ENCODE results near the gene RELN. TPM values are rescaled to one million over a fixed set of nuclear protein-coding genes. Genes with fewer than 3 reads are reported as not detected.

Gene RELN
- total and polyA plus RNA-seq, 12 donors, result 0.22 to 1.9 (median 0.93) TPM

GRCh38 chr7:103859709-103860108 is 129.7 kb downstream of the RELN start:
- no peaks in the 10 kb centered on the region for H3K4me1 ChIP-seq
- H3K36me3 ChIP-seq, result no peaks in the 10 kb centered on the region
- WGBS, 2 donors, result 67 to 94% methylated on average over 3 of the region's 3 CpGs
- H3K27me3 ChIP-seq, result no peaks in the 10 kb centered on the region
- intact Hi-C loops (cut with DNase I), result no loop called here
- ATAC-seq (no peak), DNase-seq (no peak)
- no peak overlapping the region for H3K27ac ChIP-seq
- H3K4me3 ChIP-seq, result no peak overlapping the region
- TF ChIP-seq, protein P1, sequence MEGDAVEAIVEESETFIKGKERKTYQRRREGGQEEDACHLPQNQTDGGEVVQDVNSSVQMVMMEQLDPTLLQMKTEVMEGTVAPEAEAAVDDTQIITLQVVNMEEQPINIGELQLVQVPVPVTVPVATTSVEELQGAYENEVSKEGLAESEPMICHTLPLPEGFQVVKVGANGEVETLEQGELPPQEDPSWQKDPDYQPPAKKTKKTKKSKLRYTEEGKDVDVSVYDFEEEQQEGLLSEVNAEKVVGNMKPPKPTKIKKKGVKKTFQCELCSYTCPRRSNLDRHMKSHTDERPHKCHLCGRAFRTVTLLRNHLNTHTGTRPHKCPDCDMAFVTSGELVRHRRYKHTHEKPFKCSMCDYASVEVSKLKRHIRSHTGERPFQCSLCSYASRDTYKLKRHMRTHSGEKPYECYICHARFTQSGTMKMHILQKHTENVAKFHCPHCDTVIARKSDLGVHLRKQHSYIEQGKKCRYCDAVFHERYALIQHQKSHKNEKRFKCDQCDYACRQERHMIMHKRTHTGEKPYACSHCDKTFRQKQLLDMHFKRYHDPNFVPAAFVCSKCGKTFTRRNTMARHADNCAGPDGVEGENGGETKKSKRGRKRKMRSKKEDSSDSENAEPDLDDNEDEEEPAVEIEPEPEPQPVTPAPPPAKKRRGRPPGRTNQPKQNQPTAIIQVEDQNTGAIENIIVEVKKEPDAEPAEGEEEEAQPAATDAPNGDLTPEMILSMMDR (IDR thresholded peaks at IDR 0.05), result no peak
- no peaks in the 10 kb centered on the region for H3K9me3 ChIP-seq

GRCh38 chr7:103857435-103857834 is 132.0 kb downstream of the RELN start:
- Histone ChIP-seq H3K36me3 (no peaks in the 10 kb centered on the region), H3K9me3 (no peaks in the 10 kb centered on the region), H3K4me3 (no peak overlapping the region), H3K27ac (no peak overlapping the region), H3K4me1 (no peaks in the 10 kb centered on the region), H3K27me3 (no peaks in the 10 kb centered on the region)
- intact Hi-C loops (cut with DNase I), result no loop called here
- no peak for DNase-seq
- TF ChIP-seq, protein P1 (IDR thresholded peaks at IDR 0.05), result no peak
- WGBS, 2 donors, result 31 to 55% methylated on average over 4 of the region's 4 CpGs
- no peak for ATAC-seq

DNA sequence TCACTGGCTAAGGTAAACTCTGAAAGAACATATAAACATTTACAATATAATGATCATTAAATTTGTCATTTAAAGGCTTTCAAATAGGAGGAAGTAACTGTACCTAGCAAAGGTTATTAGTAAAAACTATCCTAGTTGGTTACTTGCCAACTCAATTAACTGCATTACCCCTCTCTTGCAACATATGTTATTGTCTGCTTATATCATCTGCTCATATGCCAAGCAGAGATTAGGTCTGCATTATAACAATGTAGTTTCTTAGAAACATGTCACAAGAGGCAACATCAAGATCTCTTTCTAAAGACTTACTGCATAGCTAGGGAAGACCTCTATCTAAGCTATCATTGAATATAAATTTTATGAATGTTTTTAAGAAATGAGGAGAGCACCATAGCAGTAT is 132.5 kb downstream of the RELN start:
- TF ChIP-seq, protein P1 (IDR thresholded peaks at IDR 0.05), result no peak
- ATAC-seq (no peak), DNase-seq (no peak)
- no peaks in the 10 kb centered on the region for H3K4me1 ChIP-seq
- no peaks in the 10 kb centered on the region for H3K9me3 ChIP-seq
- no peak overlapping the region for H3K27ac ChIP-seq
- H3K4me3 ChIP-seq, result no peak overlapping the region
- no peaks in the 10 kb centered on the region for H3K36me3 ChIP-seq
- no peaks in the 10 kb centered on the region for H3K27me3 ChIP-seq
- intact Hi-C loops (cut with DNase I), result no loop called here

- peaks cover 0 to 2% (median 0%) of the 10 kb centered on the region in 11 donors for H3K9me3 ChIP-seq
- no peaks in the 10 kb centered on the region for H3K27me3 ChIP-seq
- no peaks in the 10 kb centered on the region for H3K36me3 ChIP-seq
- no peak overlapping the region for H3K27ac ChIP-seq
- DNase-seq, result no peak
- intact Hi-C loops (cut with DNase I), result no loop called here
- TF ChIP-seq, protein P1 (IDR thresholded peaks at IDR 0.05), result no peak
- no peaks in the 10 kb centered on the region for H3K4me1 ChIP-seq
- H3K4me3 ChIP-seq, result no peak overlapping the region
- no peak for ATAC-seq
Observed at GRCh38 chr7:103855671-103856070, 133.8 kb downstream of the RELN start.

GRCh38 chr7:103854611-103855010 is 134.8 kb downstream of the RELN start:
- Histone ChIP-seq H3K36me3 (no peaks in the 10 kb centered on the region), H3K4me3 (no peak overlapping the region), H3K27ac (no peak overlapping the region), H3K9me3 (peaks cover 0 to 6% (median 0%) of the 10 kb centered on the region in 11 donors), H3K27me3 (no peaks in the 10 kb centered on the region), H3K4me1 (no peaks in the 10 kb centered on the region)
- ATAC-seq, result no peak
- intact Hi-C loops (cut with DNase I), result no loop called here
- no peak for DNase-seq
- TF ChIP-seq, protein P1 (IDR thresholded peaks at IDR 0.05), result no peak
- WGBS, 2 donors, result 80 to 81% methylated on average over 3 of the region's 3 CpGs
